Osteoblast (primary cell): Measurements from ENCODE around the gene AGK. TPM values are rescaled to one million over a fixed set of nuclear protein-coding genes. Genes with fewer than 3 reads are reported as not detected.

Experiments used
- DNase-seq: peaks from one replicate; pipeline ENCODE4 v3.0.0; 2011; ENCODE audit warnings: low spot score, mixed read lengths; ENCODE audit not compliant: insufficient read length; ENCODE audit errors: missing footprints
- H2AFZ ChIP-seq: 2 replicates; pipeline ENCODE4 v1.6.0; 2011; ENCODE audit warnings: mild to moderate bottlenecking, low read length
- H3K27ac ChIP-seq: 2 replicates; pipeline ENCODE4 v1.5.1; 2011; ENCODE audit warnings: mild to moderate bottlenecking, low read depth, low read length, moderate library complexity
- H3K27me3 ChIP-seq: 2 replicates; pipeline ENCODE4 v1.6.0; 2012; ENCODE audit warnings: mild to moderate bottlenecking, control low read depth, inconsistent platforms, low read length, moderate library complexity; ENCODE audit not compliant: insufficient read depth
- H3K36me3 ChIP-seq: 2 replicates; pipeline ENCODE4 v1.5.1; 2011; ENCODE audit warnings: mild to moderate bottlenecking, low read length, control low read depth, moderate library complexity; ENCODE audit not compliant: insufficient read depth
- H3K4me1 ChIP-seq: 2 replicates; pipeline ENCODE4 v1.5.1; 2011; ENCODE audit warnings: mild to moderate bottlenecking, low read length, control low read depth, moderate library complexity; ENCODE audit not compliant: insufficient read depth
- H3K4me2 ChIP-seq: 2 replicates; pipeline ENCODE4 v1.6.0; 2011; ENCODE audit warnings: mild to moderate bottlenecking, low read length; ENCODE audit not compliant: insufficient read depth
- H3K4me3 ChIP-seq: fragments of 200-600 bp; sonication (generic); 3 replicates; pipeline ENCODE4 v1.5.1; 2012; ENCODE audit warnings: mild to moderate bottlenecking, low read length, inconsistent platforms; ENCODE audit not compliant: insufficient read depth
- H3K79me2 ChIP-seq: 2 replicates; pipeline ENCODE4 v1.6.0; 2012; ENCODE audit warnings: mild to moderate bottlenecking, low read length, control low read depth, inconsistent platforms; ENCODE audit not compliant: insufficient read depth
- H3K9me3 ChIP-seq: 2 replicates; pipeline ENCODE4 v1.5.1; 2011; ENCODE audit warnings: low read depth, low read length, control low read depth
- H4K20me1 ChIP-seq: 2 replicates; pipeline ENCODE4 v1.6.0; 2012; ENCODE audit warnings: mild to moderate bottlenecking, low read length, control low read depth; ENCODE audit not compliant: insufficient read depth
- CTCF ChIP-seq: IDR thresholded peaks from 2 replicates; pipeline ENCODE4 v1.5.1; 2011; ENCODE audit warnings: mild to moderate bottlenecking, low read depth, low read length, moderate library complexity; ENCODE audit errors: extremely low read depth
- total RNA-seq: library from RNA; depleted of rRNA; stranded (reverse); fragments of >200 nt; gene quantifications from 2 replicates; pipeline ENCODE4 v1.2.3, GENCODE V29; 2012

Gene AGK
- total RNA-seq, 1 donor: 26.1 TPM

DNA sequence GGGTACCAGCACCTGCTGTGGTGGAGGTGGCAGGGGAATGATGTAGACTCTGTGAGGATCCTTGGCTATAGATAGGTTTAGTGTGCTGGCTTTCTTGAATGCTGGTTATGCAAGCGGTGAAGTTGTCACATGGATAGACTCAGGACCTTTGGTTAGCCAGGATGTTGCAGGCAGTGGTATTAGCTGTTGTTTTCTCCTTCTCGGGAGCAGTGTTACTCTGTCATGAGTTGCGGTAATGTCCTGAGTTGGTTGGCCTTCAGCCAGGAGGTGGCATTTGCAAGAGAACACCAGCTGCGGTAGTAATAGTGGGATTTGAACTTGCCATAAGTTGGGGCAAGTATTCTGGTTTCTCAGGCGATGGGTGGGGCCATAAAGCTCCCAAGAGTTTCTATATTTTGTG is 10.8 kb downstream of the AGK start:
- H3K36me3 ChIP-seq: peaks cover 5% of the 10 kb centered on the region
- no peak for DNase-seq

DNA sequence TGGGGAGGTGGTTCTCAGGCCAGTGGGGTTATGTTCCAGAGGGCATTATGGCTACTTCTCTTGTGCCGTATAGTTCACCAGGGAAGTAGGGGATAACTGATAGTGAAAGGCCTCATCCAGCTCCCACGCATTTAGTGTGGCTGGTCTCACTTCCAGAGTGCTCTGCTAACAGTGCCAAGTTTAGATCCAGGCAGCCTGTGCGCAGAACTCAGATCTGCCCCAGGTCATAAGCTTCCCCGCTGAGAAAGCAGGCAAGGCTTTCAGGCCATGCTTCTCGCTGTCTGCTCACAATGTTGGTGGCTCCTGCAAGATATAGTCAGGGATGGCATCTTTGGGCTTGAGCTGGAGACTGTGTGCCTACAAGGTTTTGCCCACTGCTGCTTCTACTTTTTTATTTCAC is 11.3 kb downstream of the AGK start:
- no peak for TF ChIP-seq CTCF
- H3K36me3 ChIP-seq: peaks cover 5% of the 10 kb centered on the region

More for the DNA sequence above, 10.8 kb downstream of the AGK start:
- Histone ChIP-seq H3K4me2 (no peak overlapping the region), H4K20me1 (peaks cover 3% of the 10 kb centered on the region), H3K79me2 (peaks cover 25% of the 10 kb centered on the region), H3K4me3 (no peak overlapping the region), H3K27ac (no peak overlapping the region), H3K4me1 (peaks cover 7% of the 10 kb centered on the region), H3K27me3 (no peaks in the 10 kb centered on the region), H2AFZ (no peak overlapping the region), H3K9me3 (no peaks in the 10 kb centered on the region)
- no peak for TF ChIP-seq CTCF

GRCh38 chr7:141562972-141563371 is 11.8 kb downstream of the AGK start:
- H3K4me1 ChIP-seq: peaks cover 7% of the 10 kb centered on the region
- no peak overlapping the region for H3K4me3 ChIP-seq
- no peak for DNase-seq
- no peak for TF ChIP-seq CTCF
- peaks cover 25% of the 10 kb centered on the region for H3K79me2 ChIP-seq
- no peaks in the 10 kb centered on the region for H3K27me3 ChIP-seq
- no peaks in the 10 kb centered on the region for H3K9me3 ChIP-seq
- H3K36me3 ChIP-seq: peaks cover 5% of the 10 kb centered on the region
- no peak overlapping the region for H3K27ac ChIP-seq
- H2AFZ ChIP-seq: no peak overlapping the region
- H4K20me1 ChIP-seq: peaks cover 3% of the 10 kb centered on the region
- H3K4me2 ChIP-seq: no peak overlapping the region

More for the DNA sequence above, 11.3 kb downstream of the AGK start:
- peaks cover 3% of the 10 kb centered on the region for H4K20me1 ChIP-seq
- H3K4me1 ChIP-seq: peaks cover 7% of the 10 kb centered on the region
- no peak overlapping the region for H3K4me2 ChIP-seq
- no peak overlapping the region for H3K27ac ChIP-seq
- no peak overlapping the region for H3K4me3 ChIP-seq
- no peaks in the 10 kb centered on the region for H3K27me3 ChIP-seq
- DNase-seq: no peak
- H3K9me3 ChIP-seq: no peaks in the 10 kb centered on the region
- H2AFZ ChIP-seq: no peak overlapping the region
- H3K79me2 ChIP-seq: peaks cover 25% of the 10 kb centered on the region

GRCh38 chr7:141563956-141564623 is 12.9 kb downstream of the AGK start:
- Histone ChIP-seq H3K4me1 (no peaks in the 10 kb centered on the region), H4K20me1 (peaks cover 3% of the 10 kb centered on the region), H3K27me3 (no peaks in the 10 kb centered on the region), H3K79me2 (peaks cover 25% of the 10 kb centered on the region), H2AFZ (no peak overlapping the region), H3K36me3 (peaks cover 5% of the 10 kb centered on the region), H3K4me3 (no peak overlapping the region), H3K4me2 (no peak overlapping the region), H3K9me3 (no peaks in the 10 kb centered on the region), H3K27ac (no peak overlapping the region)
- TF ChIP-seq CTCF: no peak
- DNase-seq: no peak
